GM23338 (cell line): ENCODE data around the gene ATG7. TPM values are rescaled to one million over a fixed set of nuclear protein-coding genes. Genes with fewer than 3 reads are reported as not detected.

Experiments used
- ATAC-seq: fragments of 200-7000 bp; cut with Tn5 transposase; 3 replicates; pipeline ENCODE4 v1.9.1; 2020
- DNase-seq: peaks from one replicate; pipeline ENCODE4 v3.0.0-alpha.2; 2015; ENCODE audit warnings: low spot score
- H2AFZ ChIP-seq: fragments of 200-600 bp; sonication (generic); 2 replicates; pipeline ENCODE4 v1.8.0; 2016; ENCODE audit warnings: antibody characterized with exemption, mild to moderate bottlenecking, moderate library complexity
- H3F3A ChIP-seq: fragments of 200-600 bp; sonication (generic); replicated peaks from 2 replicates; pipeline ENCODE4 v1.8.0; 2017; ENCODE audit warnings: antibody characterized with exemption, mixed run types, low read depth
- H3K27ac ChIP-seq: fragments of 200-600 bp; sonication (generic); 2 replicates; pipeline ENCODE4 v1.6.1; 2016; ENCODE audit warnings: low read depth
- H3K27me3 ChIP-seq: fragments of 200-600 bp; sonication (generic); 2 replicates; pipeline ENCODE4 v1.8.0; 2016; ENCODE audit warnings: mild to moderate bottlenecking, mixed run types, moderate library complexity; ENCODE audit not compliant: insufficient read depth
- H3K36me3 ChIP-seq: fragments of 200-600 bp; sonication (generic); 2 replicates; pipeline ENCODE4 v1.8.0; 2016; ENCODE audit warnings: mild to moderate bottlenecking; ENCODE audit not compliant: insufficient read depth
- H3K4me1 ChIP-seq: fragments of 200-600 bp; sonication (generic); 2 replicates; pipeline ENCODE4 v1.8.0; 2016; ENCODE audit warnings: mild to moderate bottlenecking, moderate library complexity; ENCODE audit not compliant: insufficient read depth
- H3K4me2 ChIP-seq: fragments of 200-600 bp; sonication (generic); 2 replicates; pipeline ENCODE4 v1.7.1; 2017; ENCODE audit warnings: mixed run types
- H3K4me3 ChIP-seq: fragments of 200-600 bp; sonication (generic); 2 replicates; pipeline ENCODE4 v1.6.1; 2016; ENCODE audit warnings: mixed run types
- H3K79me2 ChIP-seq: fragments of 200-600 bp; sonication (generic); replicated peaks from 2 replicates; pipeline ENCODE4 v1.8.0; 2017; ENCODE audit warnings: mild to moderate bottlenecking; ENCODE audit not compliant: insufficient read depth
- H3K9me2 ChIP-seq: fragments of 200-600 bp; sonication (generic); 2 replicates; pipeline ENCODE4 v1.8.0; 2017; ENCODE audit not compliant: insufficient read depth
- H4K20me1 ChIP-seq: fragments of 200-600 bp; sonication (generic); replicated peaks from 2 replicates; pipeline ENCODE4 v1.8.0; 2017; ENCODE audit warnings: mild to moderate bottlenecking; ENCODE audit not compliant: insufficient read depth
- H3K27ac Mint-ChIP-seq: 2 replicates; pipeline ENCODE4 v1.8.0; 2020; ENCODE audit warnings: inconsistent platforms, mild to moderate bottlenecking, moderate library complexity, mixed read lengths
- H3K27me3 Mint-ChIP-seq: 3 replicates; pipeline ENCODE4 v1.8.0; 2022; ENCODE audit warnings: low read depth, mild to moderate bottlenecking, moderate library complexity, mixed read lengths, inconsistent platforms; ENCODE audit not compliant: insufficient read depth, poor library complexity
- H3K36me3 Mint-ChIP-seq: 3 replicates; pipeline ENCODE4 v1.8.0; 2021; ENCODE audit warnings: low read depth, mild to moderate bottlenecking, inconsistent platforms, moderate library complexity, mixed read lengths
- H3K4me1 Mint-ChIP-seq: 3 replicates; pipeline ENCODE4 v1.8.0; 2020; ENCODE audit warnings: mild to moderate bottlenecking, inconsistent platforms, mixed read lengths
- H3K4me3 Mint-ChIP-seq: 3 replicates; pipeline ENCODE4 v1.8.0; 2021; ENCODE audit warnings: moderate library complexity, mild to moderate bottlenecking, inconsistent platforms, mixed read lengths
- H3K9me3 Mint-ChIP-seq: 3 replicates; pipeline ENCODE4 v1.8.0; 2020; ENCODE audit warnings: moderate library complexity, mild to moderate bottlenecking, inconsistent platforms, mixed read lengths
- CREB1 ChIP-seq: fragments of 250-450 bp; sonication (Bioruptor Pico); IDR thresholded peaks from 2 replicates; pipeline ENCODE4 v1.5.0; 2020; ENCODE audit warnings: low read depth, mild to moderate bottlenecking, moderate library complexity
- CTCF ChIP-seq, 2 experiments: fragments of 200-600 bp in 1 of 2; sonication (generic) in 1 of 2; conservative IDR thresholded peaks; 2 replicates each; pipeline versions ENCODE4 v1.5.1 to v1.6.1; 2016 to 2017; ENCODE audit warnings: antibody characterized with exemption in 2 of 2, low read depth in 2 of 2, mild to moderate bottlenecking in 2 of 2, moderate library complexity in 1 of 2
- ETS1 ChIP-seq: IDR thresholded peaks from 2 replicates; pipeline ENCODE4 v1.6.1; 2016; ENCODE audit warnings: antibody characterized with exemption
- EZH2 ChIP-seq: fragments of 200-600 bp; sonication (generic); IDR thresholded peaks from one replicate; pipeline ENCODE4 v1.8.0; 2017; ENCODE audit warnings: antibody characterized with exemption, mild to moderate bottlenecking, low read depth; ENCODE audit not compliant: unreplicated experiment
- POLR2AphosphoS5 ChIP-seq: IDR thresholded peaks from 2 replicates; pipeline ENCODE4 v1.6.1; 2016; ENCODE audit warnings: antibody characterized with exemption, low read depth
- STAT1 ChIP-seq: IDR thresholded peaks from one replicate; pipeline ENCODE4 v1.6.1; 2016; ENCODE audit warnings: antibody characterized with exemption; ENCODE audit not compliant: unreplicated experiment
- ZNF114 ChIP-seq: fragments of 250-450 bp; sonication (Bioruptor Pico); IDR thresholded peaks from 2 replicates; pipeline ENCODE4 v1.5.0; 2020; ENCODE audit warnings: mild to moderate bottlenecking, moderate library complexity
- ZNF331 ChIP-seq: fragments of 250-450 bp; sonication (Bioruptor Pico); IDR thresholded peaks from 2 replicates; pipeline ENCODE4 v1.5.0; 2020; ENCODE audit warnings: low read depth, mild to moderate bottlenecking, moderate library complexity
- polyA plus RNA-seq: library from polyadenylated mRNA; unstranded; fragments of >200 nt; fragmentation: Nextera tagmentation; extraction: Ambion mirVana; gene quantifications from 2 replicates; pipeline ENCODE4 v1.2.1, GENCODE V29; 2016
- total RNA-seq: library from RNA; depleted of rRNA; stranded (reverse); fragments of >200 nt; shearing (Covaris generic); gene quantifications from 2 replicates; pipeline ENCODE4 v1.2.3, GENCODE V29; 2014
- TF ChIP-seq, protein P1 (sequence below): fragments of 250-450 bp; sonication (Bioruptor Pico); IDR thresholded peaks from 2 replicates; pipeline ENCODE4 v1.5.0; 2020; ENCODE audit warnings: mild to moderate bottlenecking, moderate library complexity
- TF ChIP-seq, protein P2 (sequence below): IDR thresholded peaks from one replicate; pipeline ENCODE4 v1.6.1; 2018; ENCODE audit warnings: antibody characterized with exemption; ENCODE audit not compliant: unreplicated experiment

ATG7 gene
- total and polyA plus RNA-seq, 2 experiments from 2014 or later, result 16.2 to 36.7 TPM

DNA sequence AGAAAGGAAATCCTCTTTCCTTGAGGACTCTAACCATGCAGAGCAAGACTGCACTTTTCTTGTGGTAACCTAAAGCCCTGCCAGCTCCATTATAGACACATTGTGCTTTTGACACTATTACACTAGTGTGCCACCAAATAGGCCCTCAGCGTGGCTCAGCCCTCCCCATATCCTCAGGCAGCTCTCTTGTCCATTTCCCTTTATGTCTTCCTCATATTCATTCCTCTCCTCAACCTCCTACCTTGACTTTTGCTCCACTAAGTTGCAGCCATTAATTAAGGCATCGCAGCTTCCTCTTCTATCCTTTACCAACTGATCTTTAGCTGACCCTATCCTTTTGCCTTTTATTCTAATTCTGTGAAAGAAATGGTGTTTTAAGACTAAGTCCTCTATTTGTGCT, 3.7 kb downstream of the ATG7 start (continued):
- TF ChIP-seq, protein P1, sequence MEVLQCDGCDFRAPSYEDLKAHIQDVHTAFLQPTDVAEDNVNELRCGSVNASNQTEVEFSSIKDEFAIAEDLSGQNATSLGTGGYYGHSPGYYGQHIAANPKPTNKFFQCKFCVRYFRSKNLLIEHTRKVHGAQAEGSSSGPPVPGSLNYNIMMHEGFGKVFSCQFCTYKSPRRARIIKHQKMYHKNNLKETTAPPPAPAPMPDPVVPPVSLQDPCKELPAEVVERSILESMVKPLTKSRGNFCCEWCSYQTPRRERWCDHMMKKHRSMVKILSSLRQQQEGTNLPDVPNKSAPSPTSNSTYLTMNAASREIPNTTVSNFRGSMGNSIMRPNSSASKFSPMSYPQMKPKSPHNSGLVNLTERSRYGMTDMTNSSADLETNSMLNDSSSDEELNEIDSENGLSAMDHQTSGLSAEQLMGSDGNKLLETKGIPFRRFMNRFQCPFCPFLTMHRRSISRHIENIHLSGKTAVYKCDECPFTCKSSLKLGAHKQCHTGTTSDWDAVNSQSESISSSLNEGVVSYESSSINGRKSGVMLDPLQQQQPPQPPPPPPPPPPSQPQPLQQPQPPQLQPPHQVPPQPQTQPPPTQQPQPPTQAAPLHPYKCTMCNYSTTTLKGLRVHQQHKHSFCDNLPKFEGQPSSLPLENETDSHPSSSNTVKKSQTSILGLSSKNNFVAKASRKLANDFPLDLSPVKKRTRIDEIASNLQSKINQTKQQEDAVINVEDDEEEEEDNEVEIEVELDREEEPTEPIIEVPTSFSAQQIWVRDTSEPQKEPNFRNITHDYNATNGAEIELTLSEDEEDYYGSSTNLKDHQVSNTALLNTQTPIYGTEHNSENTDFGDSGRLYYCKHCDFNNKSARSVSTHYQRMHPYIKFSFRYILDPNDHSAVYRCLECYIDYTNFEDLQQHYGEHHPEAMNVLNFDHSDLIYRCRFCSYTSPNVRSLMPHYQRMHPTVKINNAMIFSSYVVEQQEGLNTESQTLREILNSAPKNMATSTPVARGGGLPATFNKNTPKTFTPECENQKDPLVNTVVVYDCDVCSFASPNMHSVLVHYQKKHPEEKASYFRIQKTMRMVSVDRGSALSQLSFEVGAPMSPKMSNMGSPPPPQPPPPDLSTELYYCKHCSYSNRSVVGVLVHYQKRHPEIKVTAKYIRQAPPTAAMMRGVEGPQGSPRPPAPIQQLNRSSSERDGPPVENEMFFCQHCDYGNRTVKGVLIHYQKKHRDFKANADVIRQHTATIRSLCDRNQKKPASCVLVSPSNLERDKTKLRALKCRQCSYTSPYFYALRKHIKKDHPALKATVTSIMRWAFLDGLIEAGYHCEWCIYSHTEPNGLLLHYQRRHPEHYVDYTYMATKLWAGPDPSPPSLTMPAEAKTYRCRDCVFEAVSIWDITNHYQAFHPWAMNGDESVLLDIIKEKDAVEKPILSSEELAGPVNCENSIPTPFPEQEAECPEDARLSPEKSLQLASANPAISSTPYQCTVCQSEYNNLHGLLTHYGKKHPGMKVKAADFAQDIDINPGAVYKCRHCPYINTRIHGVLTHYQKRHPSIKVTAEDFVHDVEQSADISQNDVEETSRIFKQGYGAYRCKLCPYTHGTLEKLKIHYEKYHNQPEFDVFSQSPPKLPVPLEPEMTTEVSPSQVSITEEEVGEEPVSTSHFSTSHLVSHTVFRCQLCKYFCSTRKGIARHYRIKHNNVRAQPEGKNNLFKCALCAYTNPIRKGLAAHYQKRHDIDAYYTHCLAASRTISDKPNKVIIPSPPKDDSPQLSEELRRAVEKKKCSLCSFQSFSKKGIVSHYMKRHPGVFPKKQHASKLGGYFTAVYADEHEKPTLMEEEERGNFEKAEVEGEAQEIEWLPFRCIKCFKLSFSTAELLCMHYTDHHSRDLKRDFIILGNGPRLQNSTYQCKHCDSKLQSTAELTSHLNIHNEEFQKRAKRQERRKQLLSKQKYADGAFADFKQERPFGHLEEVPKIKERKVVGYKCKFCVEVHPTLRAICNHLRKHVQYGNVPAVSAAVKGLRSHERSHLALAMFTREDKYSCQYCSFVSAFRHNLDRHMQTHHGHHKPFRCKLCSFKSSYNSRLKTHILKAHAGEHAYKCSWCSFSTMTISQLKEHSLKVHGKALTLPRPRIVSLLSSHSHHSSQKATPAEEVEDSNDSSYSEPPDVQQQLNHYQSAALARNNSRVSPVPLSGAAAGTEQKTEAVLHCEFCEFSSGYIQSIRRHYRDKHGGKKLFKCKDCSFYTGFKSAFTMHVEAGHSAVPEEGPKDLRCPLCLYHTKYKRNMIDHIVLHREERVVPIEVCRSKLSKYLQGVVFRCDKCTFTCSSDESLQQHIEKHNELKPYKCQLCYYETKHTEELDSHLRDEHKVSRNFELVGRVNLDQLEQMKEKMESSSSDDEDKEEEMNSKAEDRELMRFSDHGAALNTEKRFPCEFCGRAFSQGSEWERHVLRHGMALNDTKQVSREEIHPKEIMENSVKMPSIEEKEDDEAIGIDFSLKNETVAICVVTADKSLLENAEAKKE (CRISPR knock-in tag), result no peak
- no peak for TF ChIP-seq ZNF114 (CRISPR knock-in tag)
- TF ChIP-seq STAT1, result no peak
- TF ChIP-seq POLR2AphosphoS5, result no peak
- TF ChIP-seq, protein P2, sequence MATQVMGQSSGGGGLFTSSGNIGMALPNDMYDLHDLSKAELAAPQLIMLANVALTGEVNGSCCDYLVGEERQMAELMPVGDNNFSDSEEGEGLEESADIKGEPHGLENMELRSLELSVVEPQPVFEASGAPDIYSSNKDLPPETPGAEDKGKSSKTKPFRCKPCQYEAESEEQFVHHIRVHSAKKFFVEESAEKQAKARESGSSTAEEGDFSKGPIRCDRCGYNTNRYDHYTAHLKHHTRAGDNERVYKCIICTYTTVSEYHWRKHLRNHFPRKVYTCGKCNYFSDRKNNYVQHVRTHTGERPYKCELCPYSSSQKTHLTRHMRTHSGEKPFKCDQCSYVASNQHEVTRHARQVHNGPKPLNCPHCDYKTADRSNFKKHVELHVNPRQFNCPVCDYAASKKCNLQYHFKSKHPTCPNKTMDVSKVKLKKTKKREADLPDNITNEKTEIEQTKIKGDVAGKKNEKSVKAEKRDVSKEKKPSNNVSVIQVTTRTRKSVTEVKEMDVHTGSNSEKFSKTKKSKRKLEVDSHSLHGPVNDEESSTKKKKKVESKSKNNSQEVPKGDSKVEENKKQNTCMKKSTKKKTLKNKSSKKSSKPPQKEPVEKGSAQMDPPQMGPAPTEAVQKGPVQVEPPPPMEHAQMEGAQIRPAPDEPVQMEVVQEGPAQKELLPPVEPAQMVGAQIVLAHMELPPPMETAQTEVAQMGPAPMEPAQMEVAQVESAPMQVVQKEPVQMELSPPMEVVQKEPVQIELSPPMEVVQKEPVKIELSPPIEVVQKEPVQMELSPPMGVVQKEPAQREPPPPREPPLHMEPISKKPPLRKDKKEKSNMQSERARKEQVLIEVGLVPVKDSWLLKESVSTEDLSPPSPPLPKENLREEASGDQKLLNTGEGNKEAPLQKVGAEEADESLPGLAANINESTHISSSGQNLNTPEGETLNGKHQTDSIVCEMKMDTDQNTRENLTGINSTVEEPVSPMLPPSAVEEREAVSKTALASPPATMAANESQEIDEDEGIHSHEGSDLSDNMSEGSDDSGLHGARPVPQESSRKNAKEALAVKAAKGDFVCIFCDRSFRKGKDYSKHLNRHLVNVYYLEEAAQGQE, result no peak
- TF ChIP-seq EZH2, result no peak

GRCh38 chr3:11276901-11277300, 4.7 kb downstream of the ATG7 start:
- peaks cover 3% of the 10 kb centered on the region; the same call in 1 of the 2 replicates for H3K36me3 ChIP-seq
- H3K27ac Mint-ChIP-seq, result no peak overlapping the region
- H3K27ac ChIP-seq, result no peak overlapping the region
- no peaks in the 10 kb centered on the region for H3F3A ChIP-seq
- no peaks in the 10 kb centered on the region for H3K9me3 Mint-ChIP-seq
- H4K20me1 ChIP-seq, result no peaks in the 10 kb centered on the region
- peaks cover 3% of the 10 kb centered on the region; the same call in 2 of the 3 replicates for H3K36me3 Mint-ChIP-seq
- H3K9me2 ChIP-seq, result no peaks in the 10 kb centered on the region
- DNase-seq (no peak), ATAC-seq (no peak)
- H3K4me3 Mint-ChIP-seq, result no peak overlapping the region
- no peak overlapping the region for H3K4me3 ChIP-seq
- H3K4me1 Mint-ChIP-seq, result peaks cover 5% of the 10 kb centered on the region
- H2AFZ ChIP-seq, result no peak overlapping the region
- peaks cover 7% of the 10 kb centered on the region for H3K4me1 ChIP-seq
- H3K27me3 ChIP-seq, result no peaks in the 10 kb centered on the region
- H3K4me2 ChIP-seq, result no peak overlapping the region
- peaks cover 24% of the 10 kb centered on the region for H3K79me2 ChIP-seq
- peaks cover 9% of the 10 kb centered on the region for H3K27me3 Mint-ChIP-seq
- TF ChIP-seq ZNF331 (CRISPR knock-in tag) (no peak), ETS1 (no peak), CTCF (conservative IDR thresholded peaks at IDR 0.05; ENCODE audit: low read depth in 2 of 2) (no peak), CREB1 (CRISPR knock-in tag) (no peak)
